GM12892 (cell line): ENCODE measurements around the gene MAP4K3.

Experiments
- POLR2A ChIP-seq: IDR thresholded peaks from 2 replicates; pipeline ENCODE4 v1.6.1; 2011; ENCODE audit warnings: low read depth, low read length, control low read depth
- POLR2AphosphoS5 ChIP-seq: IDR thresholded peaks from 2 replicates; pipeline ENCODE4 v1.6.1; 2011; ENCODE audit warnings: low read depth, low read length, control low read depth
- TAF1 ChIP-seq: IDR thresholded peaks from 2 replicates; pipeline ENCODE4 v1.6.1; 2011; ENCODE audit warnings: low read depth, mild to moderate bottlenecking, control low read depth, low read length, borderline replicate concordance

DNA sequence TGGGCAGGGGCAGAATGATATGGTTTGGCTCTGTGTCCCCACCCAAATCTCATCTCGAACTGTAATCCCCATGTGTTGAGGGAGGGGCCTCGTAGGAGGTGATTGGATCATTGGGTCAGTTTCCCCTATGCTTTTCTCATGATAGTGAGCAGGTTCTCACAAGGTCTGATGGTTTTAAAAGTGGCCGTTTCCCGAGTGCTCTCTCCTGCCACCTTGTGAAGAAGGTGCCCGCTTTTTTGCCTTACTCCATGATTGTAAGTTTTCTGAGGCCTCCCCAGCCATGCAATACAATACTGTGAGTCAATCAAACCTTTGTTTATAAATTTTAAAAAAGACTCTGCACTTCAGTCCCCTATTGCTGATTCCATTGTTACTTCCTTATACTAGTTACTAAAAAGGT lies 110.4 kb downstream of the MAP4K3 start:
- TF ChIP-seq POLR2A: no peak
- TF ChIP-seq TAF1: no peak
- TF ChIP-seq POLR2AphosphoS5: no peak
